GM13977 (cell line): ENCODE measurements around the gene PLEKHB2.

Experiments used
- DNase-seq: peaks from one replicate; pipeline ENCODE4 v3.0.0; 2012; ENCODE audit warnings: low spot score
- CTCF ChIP-seq: IDR thresholded peaks from 2 replicates; pipeline ENCODE4 v1.5.1; 2012; ENCODE audit warnings: mild to moderate bottlenecking, control low read depth; ENCODE audit not compliant: insufficient read depth; ENCODE audit errors: extremely low read depth, missing control alignments
- in situ Hi-C: fragments of 300-500 bp; cut with MboI; formaldehyde crosslinking; loops from one replicate; pipeline ENCODE4 v1.12.0; 2022; ENCODE audit warnings: low sequenced_read_pairs, low pct_unique_long_range_greater_than_20kb, mixed read lengths, inconsistent platforms; ENCODE audit not compliant: unreplicated experiment

PLEKHB2 gene

GRCh38 chr2:131126436-131126835, 21.3 kb downstream of the PLEKHB2 start:
- in situ Hi-C loops: no loop called here
- TF ChIP-seq CTCF: no peak
- no peak for DNase-seq

GRCh38 chr2:131127076-131127475, 21.9 kb downstream of the PLEKHB2 start:
- TF ChIP-seq CTCF: no peak
- no peak for DNase-seq
- in situ Hi-C loops: no loop called here

GRCh38 chr2:131127981-131128380, 22.8 kb downstream of the PLEKHB2 start:
- DNase-seq: no peak
- TF ChIP-seq CTCF: no peak
- in situ Hi-C loops: no loop called here

- no peak for DNase-seq
- in situ Hi-C loops: no loop called here
- no peak for TF ChIP-seq CTCF
Measured at GRCh38 chr2:131130298-131130596, 25.1 kb downstream of the PLEKHB2 start.

GRCh38 chr2:131132729-131133128, 27.6 kb downstream of the PLEKHB2 start:
- no peak for DNase-seq
- TF ChIP-seq CTCF: no peak
- in situ Hi-C loops: no loop called here

- in situ Hi-C loops: no loop called here
- no peak for TF ChIP-seq CTCF
- no peak for DNase-seq
Measured at GRCh38 chr2:131140581-131140980, 35.4 kb downstream of the PLEKHB2 start.

- no peak for DNase-seq
- in situ Hi-C loops: no loop called here
- TF ChIP-seq CTCF: no peak
Measured at GRCh38 chr2:131142849-131143248, 37.7 kb downstream of the PLEKHB2 start.
